Breast epithelium (tissue), 3 donors: Measurements from ENCODE around the gene E2F3.

ENCODE experiments used
- CTCF ChIP-seq, 3 donors: fragments of 450-650 bp; IDR thresholded peaks; one replicate each; pipeline ENCODE4 v1.5.1; 2016 to 2017; ENCODE audit warnings: antibody characterized with exemption in 3 of 3, mild to moderate bottlenecking in 3 of 3, moderate library complexity in 3 of 3
- POLR2A ChIP-seq: fragments of 450-650 bp; IDR thresholded peaks from one replicate; pipeline ENCODE4 v1.6.1; 2016; ENCODE audit warnings: antibody characterized with exemption, mild to moderate bottlenecking, moderate library complexity

- no peak for TF ChIP-seq CTCF (IDR thresholded peaks at IDR 0.05)
- TF ChIP-seq POLR2A, result no peak
Observed at GRCh38 chr6:20455251-20455940, 53.7 kb downstream of the E2F3 start.
